Neural cell (in vitro differentiated cells): Measurements from ENCODE around the gene ERLIN1. TPM values are rescaled to one million over a fixed set of nuclear protein-coding genes. Genes with fewer than 3 reads are reported as not detected.

Experiments used
- H2AFZ ChIP-seq: fragments of 200-600, 300-800 bp; sonication (generic), shearing (Covaris generic); 2 replicates; pipeline ENCODE4 v1.6.0; 2014; ENCODE audit warnings: low read depth, mild to moderate bottlenecking, antibody characterized with exemption, low read length, moderate library complexity
- H3F3A ChIP-seq: fragments of 200-600 bp; shearing (Covaris generic); 2 replicates; pipeline ENCODE4 v1.6.1; 2016; ENCODE audit warnings: mild to moderate bottlenecking, moderate library complexity, mixed read lengths, antibody characterized with exemption, low read length; ENCODE audit not compliant: insufficient read depth, poor library complexity, severe bottlenecking
- H3K27ac ChIP-seq: fragments of 200-600, 300-800 bp; sonication (generic), shearing (Covaris generic); 2 replicates; pipeline ENCODE4 v1.5.1; 2014; ENCODE audit warnings: mild to moderate bottlenecking, low read length, moderate library complexity
- H3K27me3 ChIP-seq: fragments of 300-800, 200-600 bp; sonication (generic), shearing (Covaris generic); 2 replicates; pipeline ENCODE4 v1.6.0; 2014; ENCODE audit warnings: mild to moderate bottlenecking, low read depth, low read length, moderate library complexity; ENCODE audit not compliant: insufficient read depth
- H3K36me3 ChIP-seq: fragments of 300-800, 200-600 bp; sonication (generic), shearing (Covaris generic); 2 replicates; pipeline ENCODE4 v1.5.1; 2014; ENCODE audit warnings: mild to moderate bottlenecking, antibody characterized with exemption, low read length, moderate library complexity; ENCODE audit not compliant: insufficient read depth
- H3K4me2 ChIP-seq: fragments of 300-800, 200-600 bp; sonication (generic), shearing (Covaris generic); 2 replicates; pipeline ENCODE4 v1.6.0; 2014; ENCODE audit warnings: mild to moderate bottlenecking, low read length
- H3K4me3 ChIP-seq: fragments of 300-800, 200-600 bp; sonication (generic), shearing (Covaris generic); 2 replicates; pipeline ENCODE4 v1.5.1; 2014; ENCODE audit warnings: mild to moderate bottlenecking, low read length, moderate library complexity
- H3K79me2 ChIP-seq: fragments of 200-600 bp; shearing (Covaris generic); replicated peaks from 2 replicates; pipeline ENCODE4 v1.6.0; 2014; ENCODE audit warnings: mild to moderate bottlenecking, low read length, moderate library complexity; ENCODE audit not compliant: insufficient read depth
- H3K9ac ChIP-seq: fragments of 300-800, 200-600 bp; sonication (generic), shearing (Covaris generic); 2 replicates; pipeline ENCODE4 v1.6.1; 2016; ENCODE audit warnings: mild to moderate bottlenecking, low read length, mixed read lengths
- H3K9me2 ChIP-seq: fragments of 200-600 bp; shearing (Covaris generic); 2 replicates; pipeline ENCODE4 v1.6.1; 2016; ENCODE audit warnings: mild to moderate bottlenecking, low read length, mixed read lengths; ENCODE audit not compliant: insufficient read depth
- H3K9me3 ChIP-seq: fragments of 200-600, 300-800 bp; sonication (generic), shearing (Covaris generic); 2 replicates; pipeline ENCODE4 v1.6.1; 2016; ENCODE audit warnings: mild to moderate bottlenecking, mixed run types, low read length, moderate library complexity, mixed read lengths
- H4K20me1 ChIP-seq: fragments of 200-600 bp; shearing (Covaris generic); 2 replicates; pipeline ENCODE4 v1.6.1; 2016; ENCODE audit warnings: mild to moderate bottlenecking, mixed run types; ENCODE audit not compliant: insufficient read depth
- EP300 ChIP-seq: fragments of 450-650 bp; conservative IDR thresholded peaks from 2 replicates; pipeline ENCODE4 v1.6.1; 2014; ENCODE audit warnings: antibody characterized with exemption, mild to moderate bottlenecking, moderate library complexity; ENCODE audit not compliant: poor library complexity, severe bottlenecking
- EZH2 ChIP-seq: fragments of 200-600, 300-800 bp; shearing (Covaris generic), sonication (generic); IDR thresholded peaks from 2 replicates; pipeline ENCODE4 v1.6.1; 2014; ENCODE audit warnings: antibody characterized with exemption, low read length, borderline replicate concordance, mild to moderate bottlenecking; ENCODE audit not compliant: insufficient read depth, poor library complexity, severe bottlenecking
- MXI1 ChIP-seq: fragments of 450-650 bp; conservative IDR thresholded peaks from 2 replicates; pipeline ENCODE4 v1.6.1; 2014; ENCODE audit warnings: antibody characterized with exemption, mild to moderate bottlenecking; ENCODE audit not compliant: poor library complexity, severe bottlenecking
- POLR2AphosphoS5 ChIP-seq: IDR thresholded peaks from 2 replicates; pipeline ENCODE4 v1.6.1; 2012
- RAD21 ChIP-seq: fragments of 450-650 bp; conservative IDR thresholded peaks from 2 replicates; pipeline ENCODE4 v1.6.1; 2014; ENCODE audit warnings: antibody characterized with exemption, mild to moderate bottlenecking, moderate library complexity
- SMC3 ChIP-seq: fragments of 450-650 bp; conservative IDR thresholded peaks from 2 replicates; pipeline ENCODE4 v1.6.1; 2014; ENCODE audit warnings: antibody characterized with exemption, mild to moderate bottlenecking, moderate library complexity; ENCODE audit not compliant: poor library complexity
- TAF1 ChIP-seq: IDR thresholded peaks from 2 replicates; pipeline ENCODE4 v1.6.1; 2012; ENCODE audit warnings: low read depth
- polyA plus RNA-seq: library from polyadenylated mRNA; depleted of rRNA; stranded (reverse); fragments of >200 nt; gene quantifications from 2 replicates; pipeline ENCODE4 v1.2.3, GENCODE V29; 2014
- TF ChIP-seq, protein P1 (sequence below): fragments of 450-650 bp; IDR thresholded peaks from 2 replicates; pipeline ENCODE4 v1.5.1; 2014; ENCODE audit warnings: antibody characterized with exemption, mild to moderate bottlenecking, moderate library complexity; ENCODE audit not compliant: poor library complexity, severe bottlenecking
- TF ChIP-seq, protein P2 (sequence below): IDR thresholded peaks from 2 replicates; pipeline ENCODE4 v1.6.1; 2012; ENCODE audit warnings: borderline replicate concordance

Gene ERLIN1
- polyA plus RNA-seq, 1 donor from 2014 or later = 6.5 TPM

DNA sequence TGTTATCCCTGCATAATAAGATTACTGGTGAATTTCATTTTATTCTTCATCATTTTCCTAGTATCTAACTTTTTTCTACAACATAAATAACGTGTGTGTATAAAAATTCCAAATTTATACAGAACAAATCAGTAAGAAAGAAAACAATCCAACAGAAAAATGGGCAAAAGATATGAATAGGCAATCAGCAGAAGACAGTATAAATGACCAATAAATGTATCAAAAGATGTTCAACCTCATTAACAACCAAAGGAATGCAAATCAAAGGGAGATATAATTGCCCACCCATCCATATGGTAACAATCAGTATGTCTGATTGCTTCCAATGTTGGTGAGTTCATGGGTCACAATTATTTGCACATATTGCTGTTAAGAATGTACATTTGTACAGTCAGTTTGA lies 13.5 kb downstream of the ERLIN1 start:
- no peak overlapping the region for H2AFZ ChIP-seq
- no peak overlapping the region for H3K4me2 ChIP-seq
- H3K27ac ChIP-seq = no peak overlapping the region
- H3K79me2 ChIP-seq = no peaks in the 10 kb centered on the region
- TF ChIP-seq, protein P1, sequence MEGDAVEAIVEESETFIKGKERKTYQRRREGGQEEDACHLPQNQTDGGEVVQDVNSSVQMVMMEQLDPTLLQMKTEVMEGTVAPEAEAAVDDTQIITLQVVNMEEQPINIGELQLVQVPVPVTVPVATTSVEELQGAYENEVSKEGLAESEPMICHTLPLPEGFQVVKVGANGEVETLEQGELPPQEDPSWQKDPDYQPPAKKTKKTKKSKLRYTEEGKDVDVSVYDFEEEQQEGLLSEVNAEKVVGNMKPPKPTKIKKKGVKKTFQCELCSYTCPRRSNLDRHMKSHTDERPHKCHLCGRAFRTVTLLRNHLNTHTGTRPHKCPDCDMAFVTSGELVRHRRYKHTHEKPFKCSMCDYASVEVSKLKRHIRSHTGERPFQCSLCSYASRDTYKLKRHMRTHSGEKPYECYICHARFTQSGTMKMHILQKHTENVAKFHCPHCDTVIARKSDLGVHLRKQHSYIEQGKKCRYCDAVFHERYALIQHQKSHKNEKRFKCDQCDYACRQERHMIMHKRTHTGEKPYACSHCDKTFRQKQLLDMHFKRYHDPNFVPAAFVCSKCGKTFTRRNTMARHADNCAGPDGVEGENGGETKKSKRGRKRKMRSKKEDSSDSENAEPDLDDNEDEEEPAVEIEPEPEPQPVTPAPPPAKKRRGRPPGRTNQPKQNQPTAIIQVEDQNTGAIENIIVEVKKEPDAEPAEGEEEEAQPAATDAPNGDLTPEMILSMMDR = no peak
- no peak for TF ChIP-seq SMC3
- no peaks in the 10 kb centered on the region for H3K27me3 ChIP-seq
- H3K9me3 ChIP-seq = peaks cover 6% of the 10 kb centered on the region
- no peaks in the 10 kb centered on the region for H4K20me1 ChIP-seq
- H3K36me3 ChIP-seq = peaks cover 13% of the 10 kb centered on the region
- no peak overlapping the region for H3K9ac ChIP-seq
- no peak overlapping the region for H3K4me3 ChIP-seq
- no peaks in the 10 kb centered on the region for H3K9me2 ChIP-seq
- no peaks in the 10 kb centered on the region for H3F3A ChIP-seq

DNA sequence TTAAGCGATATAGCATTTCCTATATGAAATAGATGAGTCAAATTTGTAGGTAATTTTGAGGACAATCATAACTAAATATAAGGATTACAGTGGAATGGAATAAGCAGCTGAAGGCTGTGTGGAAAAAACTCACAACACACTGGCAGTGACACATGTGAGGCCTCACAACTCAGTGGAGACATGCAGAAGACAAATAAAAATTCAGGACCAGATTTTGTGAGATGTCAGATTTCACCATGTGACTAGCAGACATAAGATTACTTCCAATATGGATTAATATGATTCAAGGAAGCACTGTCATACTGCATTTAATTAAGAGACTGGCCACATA lies 17.6 kb downstream of the ERLIN1 start:
- H4K20me1 ChIP-seq = no peaks in the 10 kb centered on the region
- H3F3A ChIP-seq = no peaks in the 10 kb centered on the region
- no peak overlapping the region for H3K27ac ChIP-seq
- no peaks in the 10 kb centered on the region for H3K9me2 ChIP-seq
- peaks cover 7% of the 10 kb centered on the region for H3K36me3 ChIP-seq
- no peak overlapping the region for H3K4me2 ChIP-seq
- H3K27me3 ChIP-seq = no peaks in the 10 kb centered on the region
- no peaks in the 10 kb centered on the region for H3K79me2 ChIP-seq
- H3K9me3 ChIP-seq = peaks cover 6% of the 10 kb centered on the region
- no peak overlapping the region for H3K9ac ChIP-seq
- no peak overlapping the region for H3K4me3 ChIP-seq
- H2AFZ ChIP-seq = no peak overlapping the region
- TF ChIP-seq TAF1 (no peak), SMC3 (no peak), EP300 (no peak), POLR2AphosphoS5 (no peak), MXI1 (no peak), EZH2 (no peak), RAD21 (no peak)
- TF ChIP-seq, protein P2, sequence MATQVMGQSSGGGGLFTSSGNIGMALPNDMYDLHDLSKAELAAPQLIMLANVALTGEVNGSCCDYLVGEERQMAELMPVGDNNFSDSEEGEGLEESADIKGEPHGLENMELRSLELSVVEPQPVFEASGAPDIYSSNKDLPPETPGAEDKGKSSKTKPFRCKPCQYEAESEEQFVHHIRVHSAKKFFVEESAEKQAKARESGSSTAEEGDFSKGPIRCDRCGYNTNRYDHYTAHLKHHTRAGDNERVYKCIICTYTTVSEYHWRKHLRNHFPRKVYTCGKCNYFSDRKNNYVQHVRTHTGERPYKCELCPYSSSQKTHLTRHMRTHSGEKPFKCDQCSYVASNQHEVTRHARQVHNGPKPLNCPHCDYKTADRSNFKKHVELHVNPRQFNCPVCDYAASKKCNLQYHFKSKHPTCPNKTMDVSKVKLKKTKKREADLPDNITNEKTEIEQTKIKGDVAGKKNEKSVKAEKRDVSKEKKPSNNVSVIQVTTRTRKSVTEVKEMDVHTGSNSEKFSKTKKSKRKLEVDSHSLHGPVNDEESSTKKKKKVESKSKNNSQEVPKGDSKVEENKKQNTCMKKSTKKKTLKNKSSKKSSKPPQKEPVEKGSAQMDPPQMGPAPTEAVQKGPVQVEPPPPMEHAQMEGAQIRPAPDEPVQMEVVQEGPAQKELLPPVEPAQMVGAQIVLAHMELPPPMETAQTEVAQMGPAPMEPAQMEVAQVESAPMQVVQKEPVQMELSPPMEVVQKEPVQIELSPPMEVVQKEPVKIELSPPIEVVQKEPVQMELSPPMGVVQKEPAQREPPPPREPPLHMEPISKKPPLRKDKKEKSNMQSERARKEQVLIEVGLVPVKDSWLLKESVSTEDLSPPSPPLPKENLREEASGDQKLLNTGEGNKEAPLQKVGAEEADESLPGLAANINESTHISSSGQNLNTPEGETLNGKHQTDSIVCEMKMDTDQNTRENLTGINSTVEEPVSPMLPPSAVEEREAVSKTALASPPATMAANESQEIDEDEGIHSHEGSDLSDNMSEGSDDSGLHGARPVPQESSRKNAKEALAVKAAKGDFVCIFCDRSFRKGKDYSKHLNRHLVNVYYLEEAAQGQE = no peak
- TF ChIP-seq, protein P1 = no peak
